Hepatocyte (in vitro differentiated cells): ENCODE data around the gene GDNF. TPM values are rescaled to one million over a fixed set of nuclear protein-coding genes. Genes with fewer than 3 reads are reported as not detected.

ENCODE experiments used
- DNase-seq: peaks from one replicate; pipeline ENCODE4 v3.0.0-alpha.2; 2016; ENCODE audit warnings: low spot score
- H2AFZ ChIP-seq: fragments of 200-600 bp; sonication (generic); 2 replicates; pipeline ENCODE4 v1.6.0; 2016; ENCODE audit warnings: antibody characterized with exemption, mild to moderate bottlenecking
- H3K27ac ChIP-seq: fragments of 200-600 bp; sonication (generic); 2 replicates; pipeline ENCODE4 v1.5.1; 2016; ENCODE audit warnings: mild to moderate bottlenecking
- H3K27me3 ChIP-seq: fragments of 200-600 bp; sonication (generic); 2 replicates; pipeline ENCODE4 v1.6.1; 2016
- H3K36me3 ChIP-seq: fragments of 200-600 bp; sonication (generic); replicated peaks from 2 replicates; pipeline ENCODE4 v1.5.1; 2016; ENCODE audit warnings: low read depth; ENCODE audit not compliant: insufficient read depth
- H3K4me1 ChIP-seq: fragments of 200-600 bp; sonication (generic); 2 replicates; pipeline ENCODE4 v1.5.1; 2016; ENCODE audit warnings: mild to moderate bottlenecking, moderate library complexity; ENCODE audit not compliant: insufficient read depth
- H3K4me2 ChIP-seq: fragments of 200-600 bp; sonication (generic); 2 replicates; pipeline ENCODE4 v1.6.0; 2016
- H3K4me3 ChIP-seq: fragments of 200-600 bp; sonication (generic); 2 replicates; pipeline ENCODE4 v1.5.1; 2016; ENCODE audit warnings: mild to moderate bottlenecking
- H3K79me2 ChIP-seq: fragments of 200-600 bp; sonication (generic); 2 replicates; pipeline ENCODE4 v1.6.0; 2017; ENCODE audit warnings: mild to moderate bottlenecking
- H3K9me2 ChIP-seq: fragments of 200-600 bp; sonication (generic); replicated peaks from 2 replicates; pipeline ENCODE4 v1.6.0; 2017; ENCODE audit warnings: mild to moderate bottlenecking; ENCODE audit not compliant: insufficient read depth
- H3K9me3 ChIP-seq: fragments of 200-600 bp; sonication (generic); 2 replicates; pipeline ENCODE4 v1.5.1; 2016; ENCODE audit warnings: low read depth, mild to moderate bottlenecking
- H4K20me1 ChIP-seq: fragments of 200-600 bp; sonication (generic); 2 replicates; pipeline ENCODE4 v1.6.0; 2016; ENCODE audit warnings: mild to moderate bottlenecking; ENCODE audit not compliant: insufficient read depth, poor library complexity, severe bottlenecking
- EZH2 ChIP-seq: fragments of 200-600 bp; sonication (generic); IDR thresholded peaks from 2 replicates; pipeline ENCODE4 v1.6.1; 2016; ENCODE audit warnings: antibody characterized with exemption, mild to moderate bottlenecking, borderline replicate concordance
- EZH2phosphoT487 ChIP-seq: fragments of 200-600 bp; sonication (generic); IDR thresholded peaks from one replicate; pipeline ENCODE4 v1.6.1; 2018; ENCODE audit warnings: antibody characterized with exemption, mild to moderate bottlenecking, low read depth, moderate library complexity; ENCODE audit not compliant: unreplicated experiment, severe bottlenecking
- WGBS: methylation state at CpG from one replicate; pipeline ENCODE4 v1.1.6; 2016; ENCODE audit warnings: low lambda C conversion rate; ENCODE audit errors: missing lambda C conversion rate; 5-methylcytosine and 5-hydroxymethylcytosine counted together
- polyA plus RNA-seq: library from polyadenylated mRNA; unstranded; fragments of >200 nt; fragmentation: Nextera tagmentation; extraction: Ambion mirVana; gene quantifications from 2 replicates; pipeline ENCODE4 v1.2.1, GENCODE V29; 2016
- total RNA-seq: library from RNA; depleted of rRNA; stranded (reverse); fragments of >200 nt; gene quantifications from 2 replicates; pipeline ENCODE4 v1.2.3, GENCODE V29; 2014
- TF ChIP-seq, protein P1 (sequence below): fragments of 200-600 bp; sonication (generic); IDR thresholded peaks from 2 replicates; pipeline ENCODE4 v1.5.1; 2016; ENCODE audit warnings: antibody characterized with exemption, mild to moderate bottlenecking; ENCODE audit not compliant: poor library complexity

The GDNF gene
- total and polyA plus RNA-seq, 2 experiments from 2014 or later, result 0.19 to 1.1 TPM

GRCh38 chr5:37807621-37808301, 32.1 kb downstream of the GDNF start:
- Histone ChIP-seq H3K79me2 (no peaks in the 10 kb centered on the region), H3K27me3 (no peaks in the 10 kb centered on the region), H3K4me2 (no peak overlapping the region), H3K9me3 (no peaks in the 10 kb centered on the region), H3K36me3 (no peaks in the 10 kb centered on the region), H3K4me1 (no peaks in the 10 kb centered on the region), H3K9me2 (no peaks in the 10 kb centered on the region), H3K4me3 (no peak overlapping the region), H4K20me1 (no peaks in the 10 kb centered on the region), H2AFZ (no peak overlapping the region), H3K27ac (no peak overlapping the region)
- DNase-seq, result no peak
- 91% methylated on average over 7 of the region's 7 CpGs for WGBS
- TF ChIP-seq, protein P1, sequence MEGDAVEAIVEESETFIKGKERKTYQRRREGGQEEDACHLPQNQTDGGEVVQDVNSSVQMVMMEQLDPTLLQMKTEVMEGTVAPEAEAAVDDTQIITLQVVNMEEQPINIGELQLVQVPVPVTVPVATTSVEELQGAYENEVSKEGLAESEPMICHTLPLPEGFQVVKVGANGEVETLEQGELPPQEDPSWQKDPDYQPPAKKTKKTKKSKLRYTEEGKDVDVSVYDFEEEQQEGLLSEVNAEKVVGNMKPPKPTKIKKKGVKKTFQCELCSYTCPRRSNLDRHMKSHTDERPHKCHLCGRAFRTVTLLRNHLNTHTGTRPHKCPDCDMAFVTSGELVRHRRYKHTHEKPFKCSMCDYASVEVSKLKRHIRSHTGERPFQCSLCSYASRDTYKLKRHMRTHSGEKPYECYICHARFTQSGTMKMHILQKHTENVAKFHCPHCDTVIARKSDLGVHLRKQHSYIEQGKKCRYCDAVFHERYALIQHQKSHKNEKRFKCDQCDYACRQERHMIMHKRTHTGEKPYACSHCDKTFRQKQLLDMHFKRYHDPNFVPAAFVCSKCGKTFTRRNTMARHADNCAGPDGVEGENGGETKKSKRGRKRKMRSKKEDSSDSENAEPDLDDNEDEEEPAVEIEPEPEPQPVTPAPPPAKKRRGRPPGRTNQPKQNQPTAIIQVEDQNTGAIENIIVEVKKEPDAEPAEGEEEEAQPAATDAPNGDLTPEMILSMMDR, result no peak
- TF ChIP-seq EZH2phosphoT487 (no peak), EZH2 (no peak)

DNA sequence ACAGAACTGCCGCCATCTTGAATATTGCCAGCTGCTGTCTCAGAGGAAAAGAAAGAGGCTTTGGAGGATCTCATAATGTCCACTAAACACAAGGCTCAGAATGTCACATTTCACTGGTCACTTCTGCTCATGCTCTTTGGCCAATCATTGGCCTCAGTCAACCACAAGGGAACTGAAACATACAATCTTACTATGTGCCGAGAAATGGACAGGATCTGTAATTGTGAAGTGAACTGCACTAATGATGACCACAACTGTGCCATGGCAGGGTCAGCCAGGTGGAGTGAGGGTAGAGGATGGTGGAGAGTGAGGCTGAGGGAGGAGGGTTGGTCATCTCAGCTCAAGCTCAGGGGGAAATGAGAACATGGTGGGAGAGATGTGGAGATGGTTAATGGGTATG, 32.8 kb downstream of the GDNF start:
- Histone ChIP-seq H3K4me1 (no peaks in the 10 kb centered on the region), H2AFZ (no peak overlapping the region), H3K27me3 (no peaks in the 10 kb centered on the region), H3K27ac (no peak overlapping the region), H3K4me2 (no peak overlapping the region), H3K9me3 (no peaks in the 10 kb centered on the region), H3K4me3 (no peak overlapping the region), H4K20me1 (no peaks in the 10 kb centered on the region), H3K79me2 (no peaks in the 10 kb centered on the region), H3K36me3 (no peaks in the 10 kb centered on the region), H3K9me2 (no peaks in the 10 kb centered on the region)
- TF ChIP-seq, protein P1, result no peak
- TF ChIP-seq EZH2phosphoT487, result no peak
- no peak for TF ChIP-seq EZH2
- DNase-seq, result no peak
- 92% methylated on average over 2 of the region's 2 CpGs for WGBS

DNA sequence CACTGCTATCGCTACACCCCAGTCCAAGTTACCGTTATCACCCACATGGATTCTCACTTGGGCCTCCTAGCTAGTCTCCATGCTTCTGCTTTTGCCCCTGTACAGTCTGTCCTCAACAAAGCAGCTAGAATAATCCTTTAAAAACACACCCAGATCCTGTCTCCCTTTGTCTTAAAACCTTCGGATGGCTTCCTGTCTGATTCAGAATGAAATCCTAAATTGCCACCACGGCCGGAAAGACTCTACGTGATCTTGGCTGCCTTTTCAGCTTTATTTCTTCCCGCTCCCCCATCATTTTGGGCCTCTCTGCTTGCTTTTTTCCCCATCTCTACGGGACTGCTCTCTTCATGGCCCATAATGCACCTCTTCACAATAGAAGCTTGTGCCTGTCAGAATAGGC, 33.4 kb downstream of the GDNF start:
- Histone ChIP-seq H3K9me2 (no peaks in the 10 kb centered on the region), H3K4me2 (no peak overlapping the region), H2AFZ (no peak overlapping the region), H4K20me1 (no peaks in the 10 kb centered on the region), H3K36me3 (no peaks in the 10 kb centered on the region), H3K27ac (no peak overlapping the region), H3K4me3 (no peak overlapping the region), H3K79me2 (no peaks in the 10 kb centered on the region), H3K27me3 (no peaks in the 10 kb centered on the region), H3K4me1 (no peaks in the 10 kb centered on the region), H3K9me3 (no peaks in the 10 kb centered on the region)
- WGBS, result 91% methylated on average over 8 of the region's 8 CpGs
- TF ChIP-seq, protein P1, result no peak
- TF ChIP-seq EZH2phosphoT487 (no peak), EZH2 (no peak)
- no peak for DNase-seq

DNA sequence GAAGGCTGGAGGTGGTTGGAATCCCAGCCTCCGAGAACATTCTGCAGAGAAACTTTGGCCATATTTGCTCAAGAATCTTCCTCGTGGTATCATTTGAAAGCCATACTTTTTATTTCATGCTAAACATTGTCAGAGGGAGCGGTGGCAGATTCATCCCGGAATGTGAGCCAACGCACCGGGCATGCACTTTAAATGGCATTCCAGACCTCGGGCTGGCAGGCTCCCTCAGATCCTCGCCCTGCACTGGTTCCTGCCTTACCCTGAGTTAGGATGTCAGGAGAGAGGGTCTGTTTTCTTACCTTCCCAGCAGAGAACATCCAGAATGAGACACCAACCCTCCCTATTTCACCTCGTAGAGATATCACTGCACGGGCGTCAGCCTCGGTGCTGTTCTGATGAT, 33.8 kb downstream of the GDNF start:
- no peak overlapping the region for H3K27ac ChIP-seq
- H3K4me2 ChIP-seq, result no peak overlapping the region
- no peak for DNase-seq
- no peaks in the 10 kb centered on the region for H3K9me3 ChIP-seq
- TF ChIP-seq EZH2, result no peak
- TF ChIP-seq, protein P1, result no peak
- TF ChIP-seq EZH2phosphoT487, result no peak
- 94% methylated on average over 12 of the region's 12 CpGs for WGBS
- H3K36me3 ChIP-seq, result no peaks in the 10 kb centered on the region
- no peaks in the 10 kb centered on the region for H4K20me1 ChIP-seq
- H3K9me2 ChIP-seq, result no peaks in the 10 kb centered on the region
- no peak overlapping the region for H2AFZ ChIP-seq
- H3K4me1 ChIP-seq, result no peaks in the 10 kb centered on the region
- H3K27me3 ChIP-seq, result no peaks in the 10 kb centered on the region
- no peak overlapping the region for H3K4me3 ChIP-seq
- no peaks in the 10 kb centered on the region for H3K79me2 ChIP-seq
